Measurements from ENCODE around the gene NCAPD3.

Gene NCAPD3

GRCh38 chr11:134246678-134247077 is 22.9 kb upstream of the NCAPD3 start:
- Histone ChIP-seq H2BK5ac (ENCODE audit: low read length) (no peak overlapping the region), H3K9me3 (replicated peaks in 1 of 2; ENCODE audit: control insufficient read depth in 2 of 2, insufficient read depth in 1 of 2, low read depth in 1 of 2, low read length in 2 of 2) (no peaks in the 10 kb centered on the region), H4K8ac (ENCODE audit: low read depth, low read length) (no peak overlapping the region), H3K79me1 (ENCODE audit: low read depth, low read length) (no peaks in the 10 kb centered on the region), H3K23ac (ENCODE audit: low read depth, low read length, poor library complexity) (no peak overlapping the region), H2BK120ac (ENCODE audit: low read depth, low read length) (no peak overlapping the region), H3K27ac (replicated peaks; ENCODE audit: low read length) (no peak overlapping the region), H3K4me1 (ENCODE audit: control insufficient read depth in 2 of 2, insufficient read depth in 1 of 2, low read depth in 1 of 2, low read length in 2 of 2) (no peaks in the 10 kb centered on the region), H3K4me3 (ENCODE audit: low read length in 2 of 2) (no peak overlapping the region), H3K18ac (ENCODE audit: low read length) (no peak overlapping the region), H2AFZ (ENCODE audit: low read length) (no peak overlapping the region), H3K27me3 (ENCODE audit: control insufficient read depth in 3 of 3, insufficient read depth in 3 of 3, low read depth in 1 of 3, low read length in 3 of 3) (no peaks in the 10 kb centered on the region), H3K4me2 (ENCODE audit: insufficient read depth, low read length, poor library complexity, severe bottlenecking) (no peak overlapping the region), H3K9ac (ENCODE audit: low read depth, low read length, poor library complexity) (no peak overlapping the region), H2AK5ac (ENCODE audit: low read depth, low read length) (no peak overlapping the region), H3K14ac (ENCODE audit: low read length) (no peak overlapping the region), H2BK12ac (ENCODE audit: low read length) (no peak overlapping the region), H3K36me3 (replicated peaks in 1 of 2; ENCODE audit: control insufficient read depth in 2 of 2, insufficient read depth in 2 of 2, low read length in 2 of 2) (peaks cover 34 to 100% of the 10 kb centered on the region in 2 donors), H2BK15ac (ENCODE audit: low read length) (no peak overlapping the region), H3K4ac (ENCODE audit: low read length) (no peak overlapping the region), H4K91ac (ENCODE audit: low read depth, low read length, poor library complexity) (no peak overlapping the region)
- no peak for DNase-seq (ENCODE audit: low spot score)
- WGBS, 2 donors (ENCODE audit: extremely low coverage in 2 of 2, insufficient read length in 2 of 2, insufficient replicate concordance in 1 of 2), result no CpG with 5 or more reads among the region's 4 CpGs

GRCh38 chr11:134246100-134246499 is 22.3 kb upstream of the NCAPD3 start:
- no CpG with 5 or more reads among the region's 11 CpGs for WGBS, 2 donors (ENCODE audit: extremely low coverage in 2 of 2, insufficient read length in 2 of 2, insufficient replicate concordance in 1 of 2)
- Histone ChIP-seq H2AFZ (ENCODE audit: low read length) (no peak overlapping the region), H3K4ac (ENCODE audit: low read length) (no peak overlapping the region), H3K14ac (ENCODE audit: low read length) (no peak overlapping the region), H3K27me3 (ENCODE audit: control insufficient read depth in 3 of 3, insufficient read depth in 3 of 3, low read depth in 1 of 3, low read length in 3 of 3) (no peaks in the 10 kb centered on the region), H3K27ac (replicated peaks; ENCODE audit: low read length) (no peak overlapping the region), H2BK12ac (ENCODE audit: low read length) (no peak overlapping the region), H2BK15ac (ENCODE audit: low read length) (no peak overlapping the region), H2BK5ac (ENCODE audit: low read length) (no peak overlapping the region), H3K4me3 (ENCODE audit: low read length in 2 of 2) (no peak overlapping the region), H3K4me1 (ENCODE audit: control insufficient read depth in 2 of 2, insufficient read depth in 1 of 2, low read depth in 1 of 2, low read length in 2 of 2) (no peaks in the 10 kb centered on the region), H3K36me3 (replicated peaks in 1 of 2; ENCODE audit: control insufficient read depth in 2 of 2, insufficient read depth in 2 of 2, low read length in 2 of 2) (peaks cover 36 to 100% of the 10 kb centered on the region in 2 donors), H3K9me3 (replicated peaks in 1 of 2; ENCODE audit: control insufficient read depth in 2 of 2, insufficient read depth in 1 of 2, low read depth in 1 of 2, low read length in 2 of 2) (no peaks in the 10 kb centered on the region), H4K8ac (ENCODE audit: low read depth, low read length) (no peak overlapping the region), H3K9ac (ENCODE audit: low read depth, low read length, poor library complexity) (peak overlapping the region; percentile 31), H3K18ac (ENCODE audit: low read length) (no peak overlapping the region), H2AK5ac (ENCODE audit: low read depth, low read length) (no peak overlapping the region), H3K23ac (ENCODE audit: low read depth, low read length, poor library complexity) (no peak overlapping the region), H2BK120ac (ENCODE audit: low read depth, low read length) (no peak overlapping the region), H3K79me1 (ENCODE audit: low read depth, low read length) (no peaks in the 10 kb centered on the region), H4K91ac (ENCODE audit: low read depth, low read length, poor library complexity) (no peak overlapping the region), H3K4me2 (ENCODE audit: insufficient read depth, low read length, poor library complexity, severe bottlenecking) (no peak overlapping the region)
- no peak for DNase-seq (ENCODE audit: low spot score)

GRCh38 chr11:134245434-134245833 is 21.7 kb upstream of the NCAPD3 start:
- Histone ChIP-seq H3K4me2 (ENCODE audit: insufficient read depth, low read length, poor library complexity, severe bottlenecking) (no peak overlapping the region), H4K91ac (ENCODE audit: low read depth, low read length, poor library complexity) (no peak overlapping the region), H2BK15ac (ENCODE audit: low read length) (no peak overlapping the region), H4K8ac (ENCODE audit: low read depth, low read length) (no peak overlapping the region), H3K4ac (ENCODE audit: low read length) (no peak overlapping the region), H3K27me3 (ENCODE audit: control insufficient read depth in 3 of 3, insufficient read depth in 3 of 3, low read depth in 1 of 3, low read length in 3 of 3) (no peaks in the 10 kb centered on the region), H3K9ac (ENCODE audit: low read depth, low read length, poor library complexity) (no peak overlapping the region), H3K14ac (ENCODE audit: low read length) (no peak overlapping the region), H2AK5ac (ENCODE audit: low read depth, low read length) (no peak overlapping the region), H2AFZ (ENCODE audit: low read length) (no peak overlapping the region), H3K36me3 (replicated peaks in 1 of 2; ENCODE audit: control insufficient read depth in 2 of 2, insufficient read depth in 2 of 2, low read length in 2 of 2) (peaks cover 34 to 98% of the 10 kb centered on the region in 2 donors), H3K9me3 (replicated peaks in 1 of 2; ENCODE audit: control insufficient read depth in 2 of 2, insufficient read depth in 1 of 2, low read depth in 1 of 2, low read length in 2 of 2) (no peaks in the 10 kb centered on the region), H3K27ac (replicated peaks; ENCODE audit: low read length) (no peak overlapping the region), H3K23ac (ENCODE audit: low read depth, low read length, poor library complexity) (no peak overlapping the region), H3K18ac (ENCODE audit: low read length) (no peak overlapping the region), H3K4me3 (ENCODE audit: low read length in 2 of 2) (no peak overlapping the region), H3K4me1 (ENCODE audit: control insufficient read depth in 2 of 2, insufficient read depth in 1 of 2, low read depth in 1 of 2, low read length in 2 of 2) (no peaks in the 10 kb centered on the region), H2BK120ac (ENCODE audit: low read depth, low read length) (no peak overlapping the region), H3K79me1 (ENCODE audit: low read depth, low read length) (no peaks in the 10 kb centered on the region), H2BK5ac (ENCODE audit: low read length) (no peak overlapping the region), H2BK12ac (ENCODE audit: low read length) (no peak overlapping the region)
- WGBS, 2 donors (ENCODE audit: extremely low coverage in 2 of 2, insufficient read length in 2 of 2, insufficient replicate concordance in 1 of 2), result no CpG with 5 or more reads among the region's 14 CpGs
- DNase-seq (ENCODE audit: low spot score), result no peak

GRCh38 chr11:134244593-134244992 is 20.8 kb upstream of the NCAPD3 start:
- WGBS, 2 donors (ENCODE audit: extremely low coverage in 2 of 2, insufficient read length in 2 of 2, insufficient replicate concordance in 1 of 2), result no CpG with 5 or more reads among the region's 7 CpGs
- no peak for DNase-seq (ENCODE audit: low spot score)

More at GRCh38 chr11:134244593-134244992, 20.8 kb upstream of the NCAPD3 start:
- Histone ChIP-seq H2BK15ac (ENCODE audit: low read length) (no peak overlapping the region), H2BK12ac (ENCODE audit: low read length) (no peak overlapping the region), H3K27me3 (ENCODE audit: control insufficient read depth in 3 of 3, insufficient read depth in 3 of 3, low read depth in 1 of 3, low read length in 3 of 3) (no peaks in the 10 kb centered on the region), H3K18ac (ENCODE audit: low read length) (no peak overlapping the region), H3K4ac (ENCODE audit: low read length) (no peak overlapping the region), H3K27ac (replicated peaks; ENCODE audit: low read length) (no peak overlapping the region), H3K9ac (ENCODE audit: low read depth, low read length, poor library complexity) (no peak overlapping the region), H2AK5ac (ENCODE audit: low read depth, low read length) (no peak overlapping the region), H3K79me1 (ENCODE audit: low read depth, low read length) (no peaks in the 10 kb centered on the region), H3K23ac (ENCODE audit: low read depth, low read length, poor library complexity) (no peak overlapping the region), H4K8ac (ENCODE audit: low read depth, low read length) (no peak overlapping the region), H2BK5ac (ENCODE audit: low read length) (no peak overlapping the region), H3K36me3 (replicated peaks in 1 of 2; ENCODE audit: control insufficient read depth in 2 of 2, insufficient read depth in 2 of 2, low read length in 2 of 2) (peaks cover 30 to 98% of the 10 kb centered on the region in 2 donors), H4K91ac (ENCODE audit: low read depth, low read length, poor library complexity) (no peak overlapping the region), H3K4me1 (ENCODE audit: control insufficient read depth in 2 of 2, insufficient read depth in 1 of 2, low read depth in 1 of 2, low read length in 2 of 2) (no peaks in the 10 kb centered on the region), H2BK120ac (ENCODE audit: low read depth, low read length) (no peak overlapping the region), H3K9me3 (replicated peaks in 1 of 2; ENCODE audit: control insufficient read depth in 2 of 2, insufficient read depth in 1 of 2, low read depth in 1 of 2, low read length in 2 of 2) (no peaks in the 10 kb centered on the region), H2AFZ (ENCODE audit: low read length) (no peak overlapping the region), H3K4me2 (ENCODE audit: insufficient read depth, low read length, poor library complexity, severe bottlenecking) (no peak overlapping the region), H3K4me3 (ENCODE audit: low read length in 2 of 2) (no peak overlapping the region), H3K14ac (ENCODE audit: low read length) (no peak overlapping the region)

Data from neuronal stem cell (in vitro differentiated cells).